ENCODE results near the gene RRM2. TPM values are rescaled to one million over a fixed set of nuclear protein-coding genes. Genes with fewer than 3 reads are reported as not detected.

Gene RRM2
- total RNA-seq, 1 experiment from 2014 or later: 22.6 TPM

DNA sequence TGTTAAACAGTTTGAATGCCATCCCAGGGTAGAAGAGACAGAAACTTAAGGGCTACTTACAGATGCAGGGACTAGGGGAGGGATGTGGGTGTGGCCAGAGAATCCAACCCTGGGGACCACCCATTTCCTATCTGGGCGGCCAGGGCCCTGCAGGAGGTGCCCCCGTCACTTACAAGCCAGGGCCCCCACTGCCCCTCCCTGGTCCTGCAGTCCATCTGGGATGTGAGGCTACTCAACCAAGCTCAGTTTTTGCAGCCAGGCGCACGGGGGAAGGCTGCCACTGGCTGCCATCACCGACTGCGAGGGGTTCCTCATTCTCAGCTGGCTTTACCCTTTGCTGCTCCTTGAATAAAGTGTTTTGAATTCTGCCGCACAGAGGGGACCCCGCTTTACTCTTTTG is 42.1 kb downstream of the RRM2 start:
- Histone ChIP-seq H3K9me2 (replicated peaks; ENCODE audit: insufficient read depth, low read length) (no peaks in the 10 kb centered on the region), H3K79me2 (ENCODE audit: low read length) (no peaks in the 10 kb centered on the region), H3K9me3 (ENCODE audit: low read length) (no peaks in the 10 kb centered on the region), H4K20me1 (ENCODE audit: insufficient read depth, low read depth, low read length) (no peaks in the 10 kb centered on the region), H3K27me3 (ENCODE audit: low read length) (no peaks in the 10 kb centered on the region), H3K4me2 (ENCODE audit: low read depth, low read length, poor library complexity, severe bottlenecking) (no peak overlapping the region), H2AFZ (ENCODE audit: low read length) (no peak overlapping the region), H3K4me1 (ENCODE audit: low read length) (no peaks in the 10 kb centered on the region), H3K36me3 (ENCODE audit: insufficient read depth, low read length) (no peaks in the 10 kb centered on the region), H3K4me3 (ENCODE audit: low read length) (no peak overlapping the region), H3K27ac (ENCODE audit: low read length) (no peak overlapping the region), H3K9ac (ENCODE audit: low read length) (no peak overlapping the region)
- DNase-seq: no peak

DNA sequence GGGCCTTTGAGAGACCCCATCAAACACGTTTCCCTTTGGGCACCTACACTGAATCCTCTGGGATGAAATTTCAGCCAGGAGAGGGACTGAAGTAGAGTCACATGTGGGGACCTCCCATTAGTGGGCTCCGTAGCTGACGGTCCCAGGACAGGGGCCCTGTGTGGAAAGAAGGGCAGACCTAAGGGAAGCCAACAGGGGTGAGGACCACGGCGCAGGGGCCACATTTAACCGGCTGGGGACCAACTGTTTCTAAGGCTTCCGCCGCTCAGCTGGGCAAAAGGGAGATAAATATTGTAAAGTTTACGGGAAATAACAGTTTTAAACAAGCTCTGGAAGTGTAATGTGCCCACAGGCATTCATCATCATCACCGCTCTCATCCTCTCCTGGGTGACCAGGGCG is 42.7 kb downstream of the RRM2 start:
- DNase-seq: no peak
- Histone ChIP-seq H3K4me3 (ENCODE audit: low read length) (no peak overlapping the region), H3K79me2 (ENCODE audit: low read length) (no peaks in the 10 kb centered on the region), H3K4me2 (ENCODE audit: low read depth, low read length, poor library complexity, severe bottlenecking) (no peak overlapping the region), H3K27ac (ENCODE audit: low read length) (no peak overlapping the region), H3K4me1 (ENCODE audit: low read length) (no peaks in the 10 kb centered on the region), H2AFZ (ENCODE audit: low read length) (no peak overlapping the region), H3K27me3 (ENCODE audit: low read length) (no peaks in the 10 kb centered on the region), H3K9me3 (ENCODE audit: low read length) (no peaks in the 10 kb centered on the region), H3K9me2 (replicated peaks; ENCODE audit: insufficient read depth, low read length) (no peaks in the 10 kb centered on the region), H4K20me1 (ENCODE audit: insufficient read depth, low read depth, low read length) (no peaks in the 10 kb centered on the region), H3K36me3 (ENCODE audit: insufficient read depth, low read length) (no peaks in the 10 kb centered on the region), H3K9ac (ENCODE audit: low read length) (no peak overlapping the region)

DNA sequence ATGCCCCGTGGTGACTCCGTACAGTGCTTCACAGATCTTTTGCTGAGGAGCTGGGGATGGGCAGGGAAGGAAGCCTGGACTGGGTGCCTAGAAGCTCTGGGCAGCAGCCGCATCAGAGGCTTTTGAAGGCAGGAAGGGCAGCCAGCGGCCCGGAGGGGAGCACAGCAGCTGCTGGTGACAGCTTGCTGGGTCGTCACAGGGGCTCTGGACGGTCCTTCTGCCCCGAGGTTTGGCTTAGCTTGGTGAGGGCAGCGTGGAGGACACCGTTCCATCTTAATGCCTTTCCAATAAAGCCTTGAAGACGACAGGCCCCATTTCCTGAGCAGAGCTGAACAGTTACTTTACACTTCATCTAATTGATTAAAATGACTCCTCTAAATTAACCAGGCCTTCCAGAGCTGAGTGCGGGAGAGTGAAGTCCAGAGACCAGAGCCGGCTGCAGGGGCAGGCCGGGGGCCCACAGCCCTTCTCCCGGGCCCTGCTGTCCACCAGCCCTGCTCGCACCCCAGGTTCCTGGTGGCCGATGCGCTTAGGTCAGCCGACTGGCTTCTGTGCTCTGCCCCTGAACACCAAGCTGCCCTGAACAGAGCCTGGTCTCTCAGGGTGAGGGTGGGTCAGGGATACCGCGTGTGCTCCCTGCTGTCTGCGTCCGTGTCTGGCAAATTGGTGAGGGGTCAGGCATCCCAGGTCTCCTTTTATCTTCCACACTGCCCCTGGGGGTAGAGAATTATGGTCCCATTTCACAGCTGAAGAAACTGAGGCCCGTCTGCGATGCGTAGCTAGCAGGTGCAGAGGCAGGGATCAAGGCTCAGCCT is 43.5 kb downstream of the RRM2 start:
- no peak overlapping the region for H3K4me2 ChIP-seq (ENCODE audit: low read depth, low read length, poor library complexity, severe bottlenecking)
- DNase-seq: no peak
- H3K9ac ChIP-seq (ENCODE audit: low read length): no peak overlapping the region
- no peaks in the 10 kb centered on the region for H3K9me2 ChIP-seq (replicated peaks; ENCODE audit: insufficient read depth, low read length)
- no peaks in the 10 kb centered on the region for H3K4me1 ChIP-seq (ENCODE audit: low read length)
- no peaks in the 10 kb centered on the region for H3K36me3 ChIP-seq (ENCODE audit: insufficient read depth, low read length)
- no peaks in the 10 kb centered on the region for H4K20me1 ChIP-seq (ENCODE audit: insufficient read depth, low read depth, low read length)
- H3K79me2 ChIP-seq (ENCODE audit: low read length): no peaks in the 10 kb centered on the region
- no peaks in the 10 kb centered on the region for H3K27me3 ChIP-seq (ENCODE audit: low read length)
- H3K9me3 ChIP-seq (ENCODE audit: low read length): no peaks in the 10 kb centered on the region
- no peak overlapping the region for H3K4me3 ChIP-seq (ENCODE audit: low read length)
- H2AFZ ChIP-seq (ENCODE audit: low read length): no peak overlapping the region
- H3K27ac ChIP-seq (ENCODE audit: low read length): no peak overlapping the region

DNA sequence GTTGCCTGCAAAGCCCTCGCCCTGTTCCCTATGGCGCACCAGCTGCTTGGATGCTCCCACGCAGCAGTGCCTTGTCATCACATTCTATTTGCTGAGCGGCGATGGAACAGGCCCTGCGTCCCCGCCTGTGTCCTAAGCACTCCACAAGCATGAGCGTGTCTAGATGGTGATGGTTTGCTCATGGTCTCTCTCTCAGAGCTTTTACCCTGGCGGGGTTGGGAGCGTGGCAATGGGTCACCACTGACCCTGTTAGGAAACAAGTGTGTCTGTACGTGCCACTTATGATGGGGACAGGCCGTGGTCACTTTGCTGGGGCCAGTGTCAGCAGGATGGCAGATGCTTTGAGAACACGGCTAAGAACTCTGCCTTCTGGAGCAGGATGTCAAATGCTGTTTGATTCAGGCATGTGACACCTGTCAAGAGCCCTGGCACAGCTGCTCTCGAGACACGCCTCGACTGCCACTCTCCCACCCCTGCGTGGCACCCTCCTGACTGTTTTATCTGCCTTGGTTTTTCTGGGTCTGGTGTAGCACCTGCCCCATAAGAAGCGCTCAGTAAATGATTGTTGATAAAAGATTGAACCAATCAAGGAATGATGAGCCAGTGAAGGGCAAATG is 44.2 kb downstream of the RRM2 start:
- Histone ChIP-seq H3K79me2 (ENCODE audit: low read length) (no peaks in the 10 kb centered on the region), H3K9ac (ENCODE audit: low read length) (no peak overlapping the region), H3K4me2 (ENCODE audit: low read depth, low read length, poor library complexity, severe bottlenecking) (no peak overlapping the region), H3K4me3 (ENCODE audit: low read length) (no peak overlapping the region), H3K9me2 (replicated peaks; ENCODE audit: insufficient read depth, low read length) (no peaks in the 10 kb centered on the region), H3K4me1 (ENCODE audit: low read length) (no peaks in the 10 kb centered on the region), H3K27me3 (ENCODE audit: low read length) (no peaks in the 10 kb centered on the region), H3K9me3 (ENCODE audit: low read length) (no peaks in the 10 kb centered on the region), H4K20me1 (ENCODE audit: insufficient read depth, low read depth, low read length) (no peaks in the 10 kb centered on the region), H3K27ac (ENCODE audit: low read length) (no peak overlapping the region), H2AFZ (ENCODE audit: low read length) (no peak overlapping the region), H3K36me3 (ENCODE audit: insufficient read depth, low read length) (no peaks in the 10 kb centered on the region)
- no peak for DNase-seq

GRCh38 chr2:10167316-10167715 is 44.8 kb downstream of the RRM2 start:
- Histone ChIP-seq H3K4me3 (ENCODE audit: low read length) (no peak overlapping the region), H3K27me3 (ENCODE audit: low read length) (no peaks in the 10 kb centered on the region), H3K9me2 (replicated peaks; ENCODE audit: insufficient read depth, low read length) (no peaks in the 10 kb centered on the region), H3K4me1 (ENCODE audit: low read length) (no peaks in the 10 kb centered on the region), H3K27ac (ENCODE audit: low read length) (no peak overlapping the region), H3K9me3 (ENCODE audit: low read length) (no peaks in the 10 kb centered on the region), H3K4me2 (ENCODE audit: low read depth, low read length, poor library complexity, severe bottlenecking) (no peak overlapping the region), H3K79me2 (ENCODE audit: low read length) (no peaks in the 10 kb centered on the region), H3K9ac (ENCODE audit: low read length) (no peak overlapping the region), H2AFZ (ENCODE audit: low read length) (no peak overlapping the region), H3K36me3 (ENCODE audit: insufficient read depth, low read length) (no peaks in the 10 kb centered on the region), H4K20me1 (ENCODE audit: insufficient read depth, low read depth, low read length) (no peaks in the 10 kb centered on the region)
- no peak for DNase-seq

DNA sequence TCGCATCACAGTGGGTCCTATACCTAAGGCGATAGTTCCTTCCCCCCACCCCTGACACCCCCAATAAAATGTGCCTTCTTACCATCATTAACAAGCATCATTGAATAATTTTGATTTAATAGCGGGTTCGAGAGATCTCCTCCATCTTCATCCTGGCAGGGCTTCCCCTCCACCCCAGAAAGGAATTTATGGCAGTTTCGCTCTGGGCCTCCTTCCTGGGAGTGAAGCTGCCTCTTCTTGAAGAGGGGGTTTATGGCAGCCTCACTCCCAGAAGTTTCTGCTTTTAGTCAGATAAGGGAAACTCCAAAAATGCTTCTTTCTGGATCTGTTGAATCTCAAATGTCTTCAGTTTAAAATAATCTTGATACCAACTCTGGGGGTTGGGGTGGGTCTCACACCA is 45.7 kb downstream of the RRM2 start:
- no peaks in the 10 kb centered on the region for H3K9me3 ChIP-seq (ENCODE audit: low read length)
- no peaks in the 10 kb centered on the region for H3K79me2 ChIP-seq (ENCODE audit: low read length)
- H3K36me3 ChIP-seq (ENCODE audit: insufficient read depth, low read length): no peaks in the 10 kb centered on the region
- DNase-seq: no peak
- no peak overlapping the region for H3K27ac ChIP-seq (ENCODE audit: low read length)
- no peaks in the 10 kb centered on the region for H4K20me1 ChIP-seq (ENCODE audit: insufficient read depth, low read depth, low read length)
- no peak overlapping the region for H3K9ac ChIP-seq (ENCODE audit: low read length)
- no peaks in the 10 kb centered on the region for H3K27me3 ChIP-seq (ENCODE audit: low read length)
- H3K4me1 ChIP-seq (ENCODE audit: low read length): no peaks in the 10 kb centered on the region
- no peak overlapping the region for H2AFZ ChIP-seq (ENCODE audit: low read length)
- H3K4me2 ChIP-seq (ENCODE audit: low read depth, low read length, poor library complexity, severe bottlenecking): no peak overlapping the region
- H3K4me3 ChIP-seq (ENCODE audit: low read length): no peak overlapping the region
- no peaks in the 10 kb centered on the region for H3K9me2 ChIP-seq (replicated peaks; ENCODE audit: insufficient read depth, low read length)

DNA sequence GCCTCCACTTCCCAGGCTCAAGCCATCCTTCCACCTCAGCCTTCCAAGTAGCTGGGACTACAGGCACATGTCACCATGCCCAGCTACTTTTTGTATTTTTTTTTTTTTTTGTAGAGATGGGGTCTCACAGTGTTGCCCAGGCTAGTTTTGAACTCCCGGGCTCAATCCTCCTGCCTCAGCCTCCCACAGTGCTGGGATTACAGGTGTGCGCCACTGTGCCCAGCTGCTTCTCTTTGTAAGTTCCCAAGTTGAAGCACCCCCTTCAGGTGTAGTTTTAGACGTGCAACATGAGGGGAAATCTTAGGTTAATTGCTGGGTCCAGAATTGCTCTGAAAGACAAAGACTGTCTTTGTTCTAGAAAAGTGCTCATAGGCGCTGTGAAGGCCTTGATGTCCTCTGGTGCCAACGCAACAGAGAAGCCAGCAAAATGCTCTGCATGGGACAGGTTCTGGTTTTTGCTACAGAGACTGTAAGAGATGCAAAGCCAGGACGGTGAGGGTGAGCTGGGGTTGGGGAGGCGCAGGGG is 46.6 kb downstream of the RRM2 start:
- Histone ChIP-seq H4K20me1 (ENCODE audit: insufficient read depth, low read depth, low read length) (no peaks in the 10 kb centered on the region), H3K9ac (ENCODE audit: low read length) (no peak overlapping the region), H3K4me1 (ENCODE audit: low read length) (no peaks in the 10 kb centered on the region), H3K4me3 (ENCODE audit: low read length) (no peak overlapping the region), H3K9me2 (replicated peaks; ENCODE audit: insufficient read depth, low read length) (no peaks in the 10 kb centered on the region), H3K27me3 (ENCODE audit: low read length) (no peaks in the 10 kb centered on the region), H3K27ac (ENCODE audit: low read length) (no peak overlapping the region), H3K4me2 (ENCODE audit: low read depth, low read length, poor library complexity, severe bottlenecking) (no peak overlapping the region), H3K36me3 (ENCODE audit: insufficient read depth, low read length) (no peaks in the 10 kb centered on the region), H2AFZ (ENCODE audit: low read length) (no peak overlapping the region), H3K9me3 (ENCODE audit: low read length) (no peaks in the 10 kb centered on the region), H3K79me2 (ENCODE audit: low read length) (no peaks in the 10 kb centered on the region)
- DNase-seq: peak; percentile 45

DNA sequence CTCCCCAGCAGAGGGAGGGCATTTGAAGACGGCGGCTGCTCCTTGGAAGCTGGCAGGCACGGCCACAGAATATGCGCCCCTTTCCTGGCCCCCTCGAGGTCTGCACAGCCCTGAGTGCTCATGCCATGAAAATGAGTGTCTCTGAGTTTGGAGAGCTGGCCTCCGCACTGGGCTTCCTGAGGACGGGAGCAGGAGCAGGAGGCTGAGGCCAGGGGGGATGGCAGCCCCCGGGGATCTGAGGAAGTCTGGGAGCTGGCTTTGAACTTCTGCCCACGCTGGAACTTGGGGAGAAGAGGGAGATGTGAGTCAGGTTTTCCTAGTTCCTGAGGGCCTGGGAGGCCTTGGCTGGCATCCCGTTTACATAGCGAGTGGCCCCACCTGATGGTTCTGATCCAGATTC is 47.0 kb downstream of the RRM2 start:
- DNase-seq: no peak
- H3K4me1 ChIP-seq (ENCODE audit: low read length): no peaks in the 10 kb centered on the region
- H3K9me2 ChIP-seq (replicated peaks; ENCODE audit: insufficient read depth, low read length): no peaks in the 10 kb centered on the region
- H3K4me3 ChIP-seq (ENCODE audit: low read length): no peak overlapping the region
- no peaks in the 10 kb centered on the region for H3K9me3 ChIP-seq (ENCODE audit: low read length)
- no peaks in the 10 kb centered on the region for H4K20me1 ChIP-seq (ENCODE audit: insufficient read depth, low read depth, low read length)
- H3K36me3 ChIP-seq (ENCODE audit: insufficient read depth, low read length): no peaks in the 10 kb centered on the region
- no peaks in the 10 kb centered on the region for H3K27me3 ChIP-seq (ENCODE audit: low read length)
- no peak overlapping the region for H3K27ac ChIP-seq (ENCODE audit: low read length)
- H2AFZ ChIP-seq (ENCODE audit: low read length): no peak overlapping the region
- no peak overlapping the region for H3K9ac ChIP-seq (ENCODE audit: low read length)
- H3K79me2 ChIP-seq (ENCODE audit: low read length): no peaks in the 10 kb centered on the region
- no peak overlapping the region for H3K4me2 ChIP-seq (ENCODE audit: low read depth, low read length, poor library complexity, severe bottlenecking)
